ENCODE data around the gene CAMK1D. TPM values are rescaled to one million over a fixed set of nuclear protein-coding genes. Genes with fewer than 3 reads are reported as not detected.

Gene CAMK1D
- total and polyA plus RNA-seq, 9 donors, result 1.8 to 11.7 (median 5.5) TPM

- Histone ChIP-seq H3K27ac (no peak overlapping the region), H3K4me3 (no peak overlapping the region), H3K36me3 (no peaks in the 10 kb centered on the region), H3K27me3 (no peaks in the 10 kb centered on the region), H3K9me3 (no peaks in the 10 kb centered on the region), H3K4me1 (ENCODE audit: insufficient read depth) (peaks cover 2% of the 10 kb centered on the region)
- WGBS, 3 donors, result 47 to 66% (median 62%) methylated on average over 12 of the region's 12 CpGs
- intact Hi-C loops (cut with DNase I), result no loop called here
- TF ChIP-seq EP300 (IDR thresholded peaks at IDR 0.05), result no peak
- TF ChIP-seq POLR2A (IDR thresholded peaks at IDR 0.05), result no peak
- no peak for TF ChIP-seq CTCF (IDR thresholded peaks at IDR 0.05)
- no peak for DNase-seq
These were observed 133.2 kb downstream of the CAMK1D start for GRCh38 chr10:12482587-12482986.

- Histone ChIP-seq H3K27ac (no peak overlapping the region), H3K4me1 (ENCODE audit: insufficient read depth) (peaks cover 2% of the 10 kb centered on the region), H3K36me3 (no peaks in the 10 kb centered on the region), H3K9me3 (no peaks in the 10 kb centered on the region), H3K27me3 (no peaks in the 10 kb centered on the region), H3K4me3 (no peak overlapping the region)
- no peak for DNase-seq
- intact Hi-C loops (cut with DNase I), result no loop called here
- WGBS, 3 donors, result 83 to 93% (median 84%) methylated on average over 24 of the region's 24 CpGs
- TF ChIP-seq POLR2A (IDR thresholded peaks at IDR 0.05) (no peak), CTCF (IDR thresholded peaks at IDR 0.05) (no peak), EP300 (IDR thresholded peaks at IDR 0.05) (no peak)
These were observed 134.9 kb downstream of the CAMK1D start for GRCh38 chr10:12484002-12484918.

DNA sequence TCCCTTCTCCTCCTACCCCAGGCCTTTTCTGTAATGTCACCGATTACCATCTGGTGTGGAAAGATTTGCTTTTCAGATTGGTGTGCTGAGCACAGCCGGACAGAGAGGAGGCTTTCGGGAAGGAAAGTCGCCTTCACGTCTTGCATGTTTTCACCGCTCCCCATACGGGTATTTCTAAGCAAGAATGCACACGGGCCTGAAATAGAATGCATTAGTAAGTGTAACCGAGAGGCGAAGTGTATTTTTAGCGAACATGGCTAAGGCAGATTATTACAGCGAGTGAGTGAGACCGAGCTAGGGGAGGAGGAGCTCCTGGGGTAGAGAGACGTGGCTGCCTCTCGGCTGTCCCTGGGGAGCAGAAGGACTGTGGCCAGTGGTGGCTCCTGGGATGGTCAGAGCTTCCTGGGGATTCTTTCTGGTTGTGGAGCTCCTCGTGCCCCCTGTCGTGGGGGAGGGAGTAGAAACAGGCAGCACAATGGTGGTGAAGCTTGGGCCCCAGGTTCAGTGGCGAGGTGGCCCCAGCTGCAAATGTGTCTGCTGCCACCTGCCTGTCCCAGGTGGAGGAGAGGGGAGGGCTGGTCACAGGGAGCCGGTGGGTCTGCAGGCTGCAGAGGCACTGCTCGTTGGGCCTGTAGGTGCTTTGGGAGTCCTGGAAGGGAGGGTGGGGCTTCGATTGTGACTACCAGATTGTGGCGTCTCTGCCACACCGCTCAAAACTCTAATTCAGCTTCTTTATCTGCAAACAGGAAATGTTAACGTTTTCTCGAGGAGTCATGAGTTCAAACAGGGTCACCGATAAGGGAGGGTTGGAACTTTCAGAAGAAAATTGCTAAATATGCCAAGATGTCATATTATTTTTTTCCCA lies 135.8 kb downstream of the CAMK1D start:
- no peaks in the 10 kb centered on the region for H3K27me3 ChIP-seq
- no peak for DNase-seq
- H3K27ac ChIP-seq, result no peak overlapping the region
- TF ChIP-seq CTCF (IDR thresholded peaks at IDR 0.05) (no peak), EP300 (IDR thresholded peaks at IDR 0.05) (no peak), POLR2A (IDR thresholded peaks at IDR 0.05) (no peak)
- H3K9me3 ChIP-seq, result no peaks in the 10 kb centered on the region
- no peak overlapping the region for H3K4me3 ChIP-seq
- WGBS, 3 donors, result 73 to 76% (median 75%) methylated on average over 26 of the region's 26 CpGs
- intact Hi-C loops (cut with DNase I), result no loop called here
- H3K4me1 ChIP-seq (ENCODE audit: insufficient read depth), result peaks cover 2% of the 10 kb centered on the region
- no peaks in the 10 kb centered on the region for H3K36me3 ChIP-seq

- Histone ChIP-seq H3K27ac (no peak overlapping the region), H3K9me3 (no peaks in the 10 kb centered on the region), H3K36me3 (no peaks in the 10 kb centered on the region), H3K27me3 (no peaks in the 10 kb centered on the region), H3K4me1 (ENCODE audit: insufficient read depth) (peaks cover 2% of the 10 kb centered on the region), H3K4me3 (no peak overlapping the region)
- intact Hi-C loops (cut with DNase I), result no loop called here
- no peak for TF ChIP-seq EP300 (IDR thresholded peaks at IDR 0.05)
- TF ChIP-seq CTCF (IDR thresholded peaks at IDR 0.05), result no peak
- TF ChIP-seq POLR2A (IDR thresholded peaks at IDR 0.05), result no peak
- no peak for DNase-seq
- 56 to 94% (median 84%) methylated on average over 2 of the region's 2 CpGs for WGBS, 3 donors
These were observed 138.0 kb downstream of the CAMK1D start for GRCh38 chr10:12487366-12487765.
